ENCODE data around the gene AP1S3.

The AP1S3 gene

DNA sequence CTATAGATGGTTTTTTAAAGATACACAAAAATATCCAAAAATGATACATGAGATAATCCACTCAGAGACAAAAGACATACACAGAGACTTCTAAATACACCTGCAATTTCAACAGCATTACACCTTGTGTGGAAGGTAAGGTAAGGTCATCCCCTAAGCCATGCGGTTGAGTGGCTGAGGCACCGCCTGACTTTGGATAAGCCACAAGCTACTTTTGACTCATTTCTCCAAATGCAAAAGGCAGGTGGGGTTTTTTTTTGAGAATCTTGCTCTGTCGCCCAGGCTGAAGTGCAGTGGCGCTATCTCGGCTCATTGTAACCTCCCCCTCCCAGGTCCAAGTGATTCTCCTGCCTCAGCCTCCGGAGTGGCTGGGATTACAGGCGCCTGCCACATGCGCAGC lies 13.1 kb downstream of the AP1S3 start:
- H4K8ac ChIP-seq (ENCODE audit: low read length): no peak overlapping the region
- no peak overlapping the region for H2BK15ac ChIP-seq (ENCODE audit: low read depth, poor library complexity, severe bottlenecking)
- no peak overlapping the region for H4K91ac ChIP-seq (ENCODE audit: low read length)
- no peak overlapping the region for H2AK5ac ChIP-seq (ENCODE audit: low read length, severe bottlenecking)
- no peaks in the 10 kb centered on the region for H3K9me3 ChIP-seq (ENCODE audit: control insufficient read depth, low read length)
- DNase-seq: no peak
- H2BK5ac ChIP-seq (ENCODE audit: low read depth, low read length, poor library complexity, severe bottlenecking): no peak overlapping the region
- no peak overlapping the region for H3K23ac ChIP-seq (ENCODE audit: low read length in 2 of 2)
- no peak overlapping the region for H3K18ac ChIP-seq (ENCODE audit: low read depth in 1 of 2, low read length in 2 of 2)
- H3K79me1 ChIP-seq (replicated peaks; ENCODE audit: low read length, poor library complexity, severe bottlenecking): peaks cover 16% of the 10 kb centered on the region
- H2BK12ac ChIP-seq (ENCODE audit: low read length in 2 of 2): no peak overlapping the region
- H3K27ac ChIP-seq (ENCODE audit: low read length, poor library complexity, severe bottlenecking): no peak overlapping the region
- H3K4me2 ChIP-seq (ENCODE audit: low read length, poor library complexity, severe bottlenecking): no peak overlapping the region
- H3K4ac ChIP-seq (ENCODE audit: low read depth in 1 of 2, low read length in 2 of 2): no peak overlapping the region
- no peaks in the 10 kb centered on the region for H3K36me3 ChIP-seq (ENCODE audit: control insufficient read depth in 1 of 2, insufficient read depth in 2 of 2, low read depth in 1 of 2, low read length in 2 of 2)
- H3K27me3 ChIP-seq (ENCODE audit: control insufficient read depth in 1 of 2, insufficient read depth in 1 of 2, low read length in 2 of 2): no peaks in the 10 kb centered on the region
- no peak overlapping the region for H3K4me3 ChIP-seq (ENCODE audit: insufficient read depth in 1 of 2, low read depth in 1 of 2, low read length in 2 of 2)
- no peak overlapping the region for H2BK120ac ChIP-seq (ENCODE audit: low read depth, low read length)
- H2AFZ ChIP-seq (ENCODE audit: low read depth, low read length): no peak overlapping the region
- 100% methylated on average over 8 of the region's 8 CpGs for WGBS
- H3K9ac ChIP-seq (ENCODE audit: low read length): no peak overlapping the region
- no peaks in the 10 kb centered on the region for H3K4me1 ChIP-seq (ENCODE audit: control insufficient read depth, insufficient read depth, low read depth, low read length)
- H3K14ac ChIP-seq (ENCODE audit: low read length in 2 of 2): no peak overlapping the region

DNA sequence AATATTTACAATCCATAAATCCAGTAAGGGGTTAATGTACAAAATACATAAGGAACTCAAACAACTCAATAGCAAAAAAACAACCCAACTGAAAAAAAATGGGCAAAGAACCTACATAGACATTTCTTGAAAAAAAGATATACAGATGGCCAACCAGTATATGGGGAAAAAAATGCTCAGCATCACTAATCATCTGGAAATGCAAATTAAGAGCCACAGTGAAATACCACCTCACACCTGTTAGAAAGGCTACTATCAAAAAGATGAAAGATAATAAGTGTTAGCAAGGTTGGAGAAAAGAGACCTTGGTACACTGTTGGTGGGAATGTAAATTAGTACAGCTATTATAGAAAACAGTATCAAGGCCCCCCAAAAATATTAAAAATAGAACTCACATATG lies 14.6 kb downstream of the AP1S3 start:
- no peak overlapping the region for H2AFZ ChIP-seq (ENCODE audit: low read depth, low read length)
- no peak overlapping the region for H3K14ac ChIP-seq (ENCODE audit: low read length in 2 of 2)
- peaks cover 10% of the 10 kb centered on the region for H3K79me1 ChIP-seq (replicated peaks; ENCODE audit: low read length, poor library complexity, severe bottlenecking)
- no peaks in the 10 kb centered on the region for H3K36me3 ChIP-seq (ENCODE audit: control insufficient read depth in 1 of 2, insufficient read depth in 2 of 2, low read depth in 1 of 2, low read length in 2 of 2)
- no peak overlapping the region for H3K4me2 ChIP-seq (ENCODE audit: low read length, poor library complexity, severe bottlenecking)
- no peak overlapping the region for H3K27ac ChIP-seq (ENCODE audit: low read length, poor library complexity, severe bottlenecking)
- no peak overlapping the region for H2BK120ac ChIP-seq (ENCODE audit: low read depth, low read length)
- H3K4ac ChIP-seq (ENCODE audit: low read depth in 1 of 2, low read length in 2 of 2): no peak overlapping the region
- H3K4me1 ChIP-seq (ENCODE audit: control insufficient read depth, insufficient read depth, low read depth, low read length): no peaks in the 10 kb centered on the region
- H4K91ac ChIP-seq (ENCODE audit: low read length): no peak overlapping the region
- H2AK5ac ChIP-seq (ENCODE audit: low read length, severe bottlenecking): no peak overlapping the region
- DNase-seq: no peak
- no peak overlapping the region for H3K9ac ChIP-seq (ENCODE audit: low read length)
- H2BK5ac ChIP-seq (ENCODE audit: low read depth, low read length, poor library complexity, severe bottlenecking): no peak overlapping the region
- H4K8ac ChIP-seq (ENCODE audit: low read length): no peak overlapping the region
- no peak overlapping the region for H2BK12ac ChIP-seq (ENCODE audit: low read length in 2 of 2)
- no peaks in the 10 kb centered on the region for H3K9me3 ChIP-seq (ENCODE audit: control insufficient read depth, low read length)
- no peaks in the 10 kb centered on the region for H3K27me3 ChIP-seq (ENCODE audit: control insufficient read depth in 1 of 2, insufficient read depth in 1 of 2, low read length in 2 of 2)
- no peak overlapping the region for H2BK15ac ChIP-seq (ENCODE audit: low read depth, poor library complexity, severe bottlenecking)
- H3K18ac ChIP-seq (ENCODE audit: low read depth in 1 of 2, low read length in 2 of 2): no peak overlapping the region
- H3K4me3 ChIP-seq (ENCODE audit: insufficient read depth in 1 of 2, low read depth in 1 of 2, low read length in 2 of 2): no peak overlapping the region
- no peak overlapping the region for H3K23ac ChIP-seq (ENCODE audit: low read length in 2 of 2)

DNA sequence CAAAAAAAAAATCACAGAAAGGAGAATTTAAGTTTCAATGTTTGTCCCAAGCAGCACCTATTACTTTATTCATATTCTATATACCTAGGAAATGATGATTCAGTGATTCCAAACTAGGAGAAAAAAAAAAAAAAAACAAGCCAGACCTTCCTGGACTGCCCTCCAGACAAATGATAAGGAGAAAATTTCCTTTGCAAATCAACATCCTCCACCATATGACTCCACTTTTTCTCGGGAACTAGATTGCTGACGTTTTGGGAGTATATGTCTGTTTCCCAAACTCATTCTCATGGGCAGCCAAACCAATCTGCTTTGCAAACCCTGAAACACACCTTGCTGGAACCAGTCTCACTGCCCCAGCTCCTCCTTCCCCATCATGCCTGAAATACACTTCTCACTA lies 16.8 kb downstream of the AP1S3 start:
- H3K9me3 ChIP-seq (ENCODE audit: control insufficient read depth, low read length): no peaks in the 10 kb centered on the region
- H2AK5ac ChIP-seq (ENCODE audit: low read length, severe bottlenecking): no peak overlapping the region
- peaks cover 16% of the 10 kb centered on the region for H3K79me1 ChIP-seq (replicated peaks; ENCODE audit: low read length, poor library complexity, severe bottlenecking)
- no peak for DNase-seq
- H4K91ac ChIP-seq (ENCODE audit: low read length): no peak overlapping the region
- no peak overlapping the region for H3K14ac ChIP-seq (ENCODE audit: low read length in 2 of 2)
- WGBS: 62% methylated on average over 2 of the region's 2 CpGs
- H2BK12ac ChIP-seq (ENCODE audit: low read length in 2 of 2): no peak overlapping the region
- H4K8ac ChIP-seq (ENCODE audit: low read length): no peak overlapping the region
- H3K36me3 ChIP-seq (ENCODE audit: control insufficient read depth in 1 of 2, insufficient read depth in 2 of 2, low read depth in 1 of 2, low read length in 2 of 2): no peaks in the 10 kb centered on the region
- no peaks in the 10 kb centered on the region for H3K27me3 ChIP-seq (ENCODE audit: control insufficient read depth in 1 of 2, insufficient read depth in 1 of 2, low read length in 2 of 2)
- peaks cover 5% of the 10 kb centered on the region for H3K4me1 ChIP-seq (ENCODE audit: control insufficient read depth, insufficient read depth, low read depth, low read length)
- no peak overlapping the region for H2BK15ac ChIP-seq (ENCODE audit: low read depth, poor library complexity, severe bottlenecking)
- H3K4me3 ChIP-seq (ENCODE audit: insufficient read depth in 1 of 2, low read depth in 1 of 2, low read length in 2 of 2): no peak overlapping the region
- no peak overlapping the region for H3K4me2 ChIP-seq (ENCODE audit: low read length, poor library complexity, severe bottlenecking)
- no peak overlapping the region for H3K9ac ChIP-seq (ENCODE audit: low read length)
- no peak overlapping the region for H3K18ac ChIP-seq (ENCODE audit: low read depth in 1 of 2, low read length in 2 of 2)
- H3K23ac ChIP-seq (ENCODE audit: low read length in 2 of 2): no peak overlapping the region
- no peak overlapping the region for H2BK120ac ChIP-seq (ENCODE audit: low read depth, low read length)
- H2AFZ ChIP-seq (ENCODE audit: low read depth, low read length): no peak overlapping the region
- H3K4ac ChIP-seq (ENCODE audit: low read depth in 1 of 2, low read length in 2 of 2): no peak overlapping the region
- no peak overlapping the region for H3K27ac ChIP-seq (ENCODE audit: low read length, poor library complexity, severe bottlenecking)
- no peak overlapping the region for H2BK5ac ChIP-seq (ENCODE audit: low read depth, low read length, poor library complexity, severe bottlenecking)

DNA sequence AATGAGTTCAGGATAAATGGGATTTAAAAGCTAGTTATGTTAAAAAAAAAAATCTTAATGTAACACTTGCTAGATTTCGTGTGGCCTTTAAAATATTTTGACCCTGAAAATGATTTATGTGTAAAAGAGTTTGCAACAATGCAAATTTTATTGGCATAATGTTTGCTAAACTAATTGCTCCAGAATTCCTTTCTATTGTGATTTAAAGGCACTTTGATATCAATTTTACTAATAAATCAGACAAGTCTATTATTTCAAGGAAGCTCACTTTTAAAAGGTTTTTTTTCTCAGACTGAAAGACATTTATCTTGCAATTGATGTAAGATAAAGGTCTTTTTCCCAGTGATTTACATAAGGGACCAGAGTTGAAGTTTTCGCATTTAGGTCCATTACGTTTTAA lies 17.5 kb downstream of the AP1S3 start:
- Histone ChIP-seq H2BK5ac (ENCODE audit: low read depth, low read length, poor library complexity, severe bottlenecking) (no peak overlapping the region), H3K18ac (ENCODE audit: low read depth in 1 of 2, low read length in 2 of 2) (no peak overlapping the region), H3K14ac (ENCODE audit: low read length in 2 of 2) (no peak overlapping the region), H3K27me3 (ENCODE audit: control insufficient read depth in 1 of 2, insufficient read depth in 1 of 2, low read length in 2 of 2) (no peaks in the 10 kb centered on the region), H2BK12ac (ENCODE audit: low read length in 2 of 2) (no peak overlapping the region), H3K4me2 (ENCODE audit: low read length, poor library complexity, severe bottlenecking) (no peak overlapping the region), H3K4ac (ENCODE audit: low read depth in 1 of 2, low read length in 2 of 2) (no peak overlapping the region), H2BK120ac (ENCODE audit: low read depth, low read length) (no peak overlapping the region), H3K4me3 (ENCODE audit: insufficient read depth in 1 of 2, low read depth in 1 of 2, low read length in 2 of 2) (no peak overlapping the region), H3K9ac (ENCODE audit: low read length) (no peak overlapping the region), H3K9me3 (ENCODE audit: control insufficient read depth, low read length) (no peaks in the 10 kb centered on the region), H2AFZ (ENCODE audit: low read depth, low read length) (no peak overlapping the region), H3K27ac (ENCODE audit: low read length, poor library complexity, severe bottlenecking) (no peak overlapping the region), H4K91ac (ENCODE audit: low read length) (no peak overlapping the region), H2BK15ac (ENCODE audit: low read depth, poor library complexity, severe bottlenecking) (no peak overlapping the region), H3K23ac (ENCODE audit: low read length in 2 of 2) (no peak overlapping the region), H3K79me1 (replicated peaks; ENCODE audit: low read length, poor library complexity, severe bottlenecking) (peaks cover 16% of the 10 kb centered on the region), H3K4me1 (ENCODE audit: control insufficient read depth, insufficient read depth, low read depth, low read length) (peaks cover 5% of the 10 kb centered on the region), H2AK5ac (ENCODE audit: low read length, severe bottlenecking) (no peak overlapping the region), H3K36me3 (ENCODE audit: control insufficient read depth in 1 of 2, insufficient read depth in 2 of 2, low read depth in 1 of 2, low read length in 2 of 2) (no peaks in the 10 kb centered on the region), H4K8ac (ENCODE audit: low read length) (no peak overlapping the region)
- 38% methylated on average over 1 of the region's 3 CpGs for WGBS
- no peak for DNase-seq
